Stimulated activated CD4-positive, alpha-beta T cell treated with anti-CD3 and anti-CD28 coated beads, Interleukin-12 subunit alpha, Interleukin-12 subunit beta, amount 100 ng/mL, for 48 hours (primary cell): ENCODE results near the gene U2AF1.
"Not testable (repeated sequence)": the region's sequence is repeated elsewhere in the genome, so short reads cannot be mapped to it uniquely, and the experiment has no call there.

Source experiments
- DNase-seq, 3 donors: peaks; one replicate each; pipeline ENCODE4 v3.0.0-alpha.2; 2020; ENCODE audit warnings: low read depth in 2 of 3, low spot score in 1 of 3

Gene U2AF1

GRCh38 chr21:43076643-43077042 lies 30.7 kb downstream of the U2AF1 start:
- DNase-seq = not testable (repeated sequence)

DNA sequence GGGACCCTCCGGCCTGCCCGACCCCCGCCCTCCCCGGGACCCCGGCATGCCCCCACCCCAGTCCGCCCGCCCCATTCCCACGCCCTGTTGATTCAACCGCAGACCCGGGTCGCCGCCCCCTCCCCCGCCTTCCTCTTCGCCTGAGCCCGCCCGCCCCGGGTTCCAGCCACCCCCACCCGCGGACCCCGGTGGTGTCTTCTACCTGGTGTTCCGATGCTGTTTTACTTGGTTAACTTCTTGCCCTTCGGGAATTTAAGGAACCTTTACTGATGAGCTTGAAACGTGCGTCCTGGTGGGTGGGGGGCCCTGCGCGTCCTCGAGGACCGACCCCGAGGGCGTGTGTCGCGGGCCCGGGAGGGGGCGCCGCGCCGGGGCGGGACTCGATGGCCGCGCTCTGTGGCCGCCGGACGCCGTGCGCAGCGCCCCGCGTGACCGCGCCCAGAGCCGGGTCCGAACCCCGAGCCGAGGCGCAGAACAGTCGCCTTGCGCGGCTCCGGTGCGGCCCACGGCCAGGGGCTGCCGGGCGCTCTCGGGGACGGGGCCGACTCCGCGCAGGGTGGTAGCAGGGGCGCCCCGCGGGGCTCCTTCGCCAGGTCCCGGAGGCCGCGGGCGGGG lies 31.2 kb downstream of the U2AF1 start:
- not testable (repeated sequence) for DNase-seq

DNA sequence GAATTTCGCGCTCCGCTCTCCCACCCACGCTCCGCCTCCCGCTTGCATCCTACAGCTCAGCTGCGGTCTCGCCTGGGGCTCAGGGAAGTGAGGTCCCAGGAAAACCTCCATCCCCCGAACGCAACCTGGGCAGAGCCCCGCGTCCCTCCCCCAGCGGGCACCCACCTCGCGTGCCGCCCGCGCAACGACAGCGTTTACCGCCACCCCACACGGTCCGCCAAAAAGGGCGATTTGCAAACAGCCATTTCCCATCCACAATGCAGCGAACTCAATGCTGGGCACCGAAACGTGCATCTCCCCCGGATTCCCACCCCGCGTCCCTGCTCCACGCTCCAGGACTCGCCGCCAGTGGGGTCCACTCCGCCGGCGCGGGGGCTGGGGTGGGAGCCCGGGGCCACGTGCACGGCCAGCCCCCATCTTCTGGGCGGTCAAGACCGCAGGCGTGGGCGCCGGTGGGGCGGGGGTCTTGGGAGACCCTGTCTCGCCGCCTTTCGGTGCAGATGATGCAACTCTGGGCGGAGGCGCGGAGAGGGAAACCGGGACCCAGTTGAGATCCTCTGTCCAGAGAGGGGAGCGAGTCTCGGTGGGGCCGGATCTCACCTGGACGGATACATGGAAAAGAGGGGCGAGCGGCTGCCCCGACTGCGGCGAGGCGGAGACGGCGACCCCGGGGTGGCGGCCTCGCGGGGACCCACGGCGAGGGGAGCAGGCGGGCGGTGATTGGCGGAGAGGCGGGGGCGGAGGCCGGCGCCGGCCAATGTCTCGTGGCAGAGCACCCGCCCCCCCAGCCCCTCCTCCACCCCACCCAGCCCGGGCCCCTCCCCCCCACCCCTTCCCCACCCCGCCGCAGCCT lies 32.0 kb downstream of the U2AF1 start, which contains the start of gene CBS:
Gene CBS (minus strand): TSS at position 666 of the 853 bp plus-strand sequence. CDS start 3,642 bp downstream, outside the sequence.
- DNase-seq = not testable (repeated sequence)

GRCh38 chr21:43074401-43075169 lies 32.8 kb downstream of the U2AF1 start:
- not testable (repeated sequence) for DNase-seq

GRCh38 chr21:43072742-43073141 lies 34.6 kb downstream of the U2AF1 start:
- not testable (repeated sequence) for DNase-seq

GRCh38 chr21:43069682-43070081 lies 37.7 kb downstream of the U2AF1 start:
- not testable (repeated sequence) for DNase-seq

- not testable (repeated sequence) for DNase-seq
Measured at GRCh38 chr21:43068065-43068464, 39.3 kb downstream of the U2AF1 start.

DNA sequence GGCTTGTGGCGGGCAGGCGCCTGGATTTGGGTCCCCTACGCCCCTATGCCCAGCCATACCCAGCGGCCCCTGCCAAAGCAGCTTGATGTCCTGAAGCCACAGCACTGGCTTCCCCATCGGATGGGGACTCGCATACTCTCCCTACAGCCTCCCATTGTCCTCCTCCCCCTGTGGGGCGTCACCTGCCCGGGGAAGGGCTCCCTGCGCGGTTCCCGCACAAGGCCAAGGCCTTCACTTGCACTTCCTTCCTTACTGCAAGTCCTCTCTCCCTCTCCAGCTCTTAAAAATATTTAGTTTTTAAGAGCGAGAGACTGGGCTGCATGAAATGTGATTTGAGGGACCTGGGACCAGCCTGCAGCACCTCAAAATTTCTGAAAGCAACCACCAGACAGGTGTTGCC lies 40.7 kb downstream of the U2AF1 start:
- DNase-seq = not testable (repeated sequence)

DNA sequence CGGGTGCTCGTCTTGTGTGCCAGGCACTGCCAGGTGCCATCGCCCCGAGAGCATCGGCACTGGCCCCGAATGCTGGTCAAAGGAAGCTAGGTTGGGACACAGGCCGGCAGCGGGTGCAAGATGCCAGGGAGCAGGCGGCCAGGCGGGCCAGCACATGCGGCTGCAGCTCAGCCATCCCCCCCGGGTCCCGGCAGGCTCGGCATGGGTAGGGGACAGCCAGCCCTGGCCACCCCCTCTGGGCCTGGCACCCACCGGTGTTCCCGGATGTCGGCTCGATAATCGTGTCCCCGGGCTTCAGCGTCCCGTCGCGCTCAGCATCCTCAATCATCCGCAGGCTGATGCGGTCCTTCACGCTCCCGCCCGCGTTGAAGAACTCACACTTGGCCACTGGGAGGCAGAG lies 41.4 kb downstream of the U2AF1 start:
- DNase-seq = not testable (repeated sequence)

DNA sequence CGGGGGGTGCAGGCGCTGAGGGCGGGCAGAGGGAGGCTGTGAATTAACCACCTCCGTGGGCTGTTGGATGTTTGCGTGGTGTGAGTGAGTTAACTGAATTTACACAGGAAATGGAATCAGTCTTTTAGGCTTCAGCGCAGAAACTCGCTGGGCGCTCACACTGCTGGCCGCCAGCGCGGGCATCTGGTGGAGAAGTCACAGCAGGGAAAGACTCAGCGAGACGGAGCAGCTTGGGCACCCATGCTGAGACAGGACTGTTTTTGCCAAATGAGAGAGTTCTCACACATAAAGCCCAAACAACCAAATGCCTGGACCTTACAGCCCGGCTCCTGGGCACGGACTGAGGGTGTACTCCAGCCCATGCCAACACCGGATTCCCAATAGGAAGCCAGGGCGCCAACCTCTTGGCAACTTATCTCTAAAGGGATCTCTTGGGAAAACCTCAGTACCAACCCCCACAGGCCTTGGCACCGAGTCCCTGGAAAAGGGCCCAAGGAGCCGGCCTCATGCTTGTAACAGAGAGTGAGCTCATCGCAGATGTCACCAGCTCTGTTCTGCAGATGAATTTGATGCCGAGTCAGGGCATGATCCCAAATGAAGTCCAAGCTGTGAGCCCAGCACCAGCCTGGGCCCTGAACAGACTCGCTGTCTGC lies 43.0 kb downstream of the U2AF1 start:
- DNase-seq = not testable (repeated sequence)

DNA sequence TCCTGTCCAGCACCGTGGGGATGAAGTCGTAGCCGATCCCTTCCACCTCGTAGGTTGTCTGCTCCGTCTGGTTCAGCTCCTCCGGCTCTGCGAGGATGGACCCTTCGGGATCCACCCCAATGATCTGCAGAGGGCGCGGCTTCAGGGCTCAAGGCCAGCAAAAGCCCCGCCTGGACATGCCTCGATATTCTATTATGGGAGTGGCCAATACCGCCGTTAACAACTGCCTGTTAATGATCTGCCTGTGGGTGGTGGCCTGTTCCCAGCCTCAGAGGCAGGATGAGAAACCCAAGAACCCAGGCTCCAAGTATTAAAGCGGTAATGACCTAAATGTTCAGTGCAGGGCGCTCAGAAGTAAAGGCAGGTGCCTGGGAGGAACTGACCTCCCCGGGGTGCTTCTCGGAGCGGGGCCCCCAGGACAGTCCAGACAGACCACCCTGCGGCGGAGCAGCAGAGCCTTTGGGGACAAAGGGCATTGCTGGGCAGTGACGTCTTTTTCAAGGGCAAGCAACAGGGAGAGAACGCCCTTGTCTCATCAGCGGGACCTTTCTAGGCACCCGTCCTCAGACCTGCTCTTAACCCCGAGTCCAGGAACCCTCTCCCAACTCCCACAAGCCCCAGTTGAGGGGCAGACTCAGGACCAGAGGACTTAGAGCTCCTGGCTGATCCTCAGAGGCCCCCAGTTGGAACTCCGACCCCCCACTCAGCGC lies 44.3 kb downstream of the U2AF1 start:
- DNase-seq = not testable (repeated sequence)

GRCh38 chr21:43053112-43053511 lies 54.3 kb downstream of the U2AF1 start:
- not testable (repeated sequence) for DNase-seq

DNA sequence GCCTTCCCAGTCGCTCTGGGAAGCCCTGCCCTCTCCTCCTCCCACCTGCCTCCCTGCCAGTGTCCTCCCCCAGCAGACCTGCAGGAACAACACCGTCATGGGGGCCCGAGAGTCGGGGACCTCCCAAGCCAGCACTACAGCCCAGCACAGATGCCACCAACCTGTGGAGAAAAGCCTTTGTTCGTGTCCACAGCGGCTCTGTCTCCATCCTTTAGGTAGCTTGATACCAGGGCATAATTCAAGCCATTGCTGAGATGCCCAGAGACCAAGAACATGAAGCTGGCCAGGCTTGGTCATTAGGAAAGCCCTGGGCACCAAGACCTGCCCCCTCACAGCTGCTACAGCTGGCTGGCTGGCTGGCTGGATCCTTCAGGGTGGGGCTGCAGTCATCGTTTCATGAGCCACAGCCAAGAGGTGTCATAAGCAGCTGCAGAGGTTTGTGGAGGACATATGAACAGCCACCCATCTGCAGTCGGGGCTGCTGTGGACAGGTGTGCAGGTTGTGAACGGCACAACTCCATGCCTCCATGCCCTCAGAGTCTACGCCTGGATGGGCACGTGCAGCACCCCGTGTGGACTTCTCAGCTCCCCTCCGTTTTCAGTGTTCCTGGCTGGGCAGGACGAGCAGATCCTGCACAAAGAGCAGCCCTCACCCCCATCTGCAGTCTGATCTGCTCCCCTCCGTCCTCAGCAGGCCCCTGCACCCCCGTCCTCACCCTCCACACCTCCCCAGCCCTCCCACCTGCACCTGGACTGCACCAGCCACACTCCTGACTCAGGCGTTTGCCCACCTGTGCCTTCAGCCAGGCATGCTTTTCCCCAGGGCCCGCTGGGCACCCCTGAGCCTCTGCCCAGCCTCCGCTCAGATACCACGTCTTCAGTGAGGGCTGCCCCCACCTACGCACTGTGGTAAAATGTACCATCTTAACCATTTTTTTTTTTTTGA lies 61.2 kb downstream of the U2AF1 start:
- DNase-seq = not testable (repeated sequence)

- DNase-seq = not testable (repeated sequence)
Measured at GRCh38 chr21:43045165-43045875, 62.0 kb downstream of the U2AF1 start.

DNA sequence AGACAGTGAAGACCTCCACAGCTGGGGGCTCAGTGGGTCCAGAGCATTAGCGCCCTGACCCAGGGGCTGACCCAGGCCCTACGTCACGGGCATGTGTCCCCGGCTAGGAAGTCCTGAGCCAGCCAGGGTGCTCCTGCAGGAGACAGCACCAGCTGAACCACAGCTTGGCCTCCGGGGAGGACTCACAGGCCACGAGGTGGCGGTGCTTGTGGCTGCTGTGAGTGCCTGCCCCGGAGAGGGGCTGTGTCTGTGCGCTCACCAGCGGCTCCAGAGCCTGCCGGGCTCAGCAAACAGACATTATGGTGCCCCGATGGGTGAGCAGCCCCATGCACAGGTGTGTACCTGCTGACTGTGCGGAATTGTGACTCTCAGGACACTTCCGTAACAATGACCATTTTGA lies 62.8 kb downstream of the U2AF1 start:
- not testable (repeated sequence) for DNase-seq

DNA sequence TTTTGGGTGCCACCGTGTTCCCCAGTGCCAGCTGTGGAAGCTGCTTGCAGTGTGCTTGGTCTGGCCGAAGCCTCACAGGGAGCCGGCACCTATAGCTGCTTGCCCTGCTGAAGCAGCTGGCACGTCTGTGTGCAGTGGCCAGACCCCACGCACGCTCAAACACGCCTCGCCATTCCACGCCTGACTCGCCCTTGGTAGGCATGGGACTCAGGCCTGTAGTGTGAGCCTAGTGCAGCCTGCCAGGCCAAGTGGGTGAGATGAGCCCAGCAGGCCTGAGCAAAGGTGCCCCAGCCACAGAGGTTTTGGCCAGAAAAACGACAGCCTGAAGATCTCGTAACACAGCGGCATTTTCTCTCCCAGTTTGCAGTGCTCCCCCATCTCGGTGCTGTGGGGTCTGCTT lies 64.1 kb downstream of the U2AF1 start:
- DNase-seq = not testable (repeated sequence)
